ENCODE results near the gene PATE1. TPM values are rescaled to one million over a fixed set of nuclear protein-coding genes. Genes with fewer than 3 reads are reported as not detected.

Gene PATE1
- total RNA-seq, 1 donor from 2014 or later, result not detected

GRCh38 chr11:125797641-125798040 is 51.6 kb downstream of the PATE1 start:
- TF ChIP-seq CTCF (IDR thresholded peaks at IDR 0.05; ENCODE audit: insufficient read depth, low read length, poor library complexity, severe bottlenecking), result no peak
- no peaks in the 10 kb centered on the region for H3K36me3 ChIP-seq (ENCODE audit: control insufficient read depth, insufficient read depth, low read length)
- DNase-seq (ENCODE audit: low read depth), result no peak

More at GRCh38 chr11:125797641-125798040, 51.6 kb downstream of the PATE1 start:
- Histone ChIP-seq H3K27me3 (ENCODE audit: control insufficient read depth, insufficient read depth, low read length) (no peaks in the 10 kb centered on the region), H3K4me3 (ENCODE audit: low read depth, low read length) (no peak overlapping the region)

Other genes with a start within 250 kb of the PATE1 start
- gene EI24, start 176.8 kb upstream of the PATE1 start, total RNA-seq, result 129 and 146 TPM in 2 replicates
- gene STT3A, start 153.4 kb upstream of the PATE1 start, total RNA-seq, result 187 and 208 TPM in 2 replicates
- gene CHEK1, start 121.1 kb upstream of the PATE1 start, total RNA-seq, result 17.5 and 19.3 TPM in 2 replicates
- gene ACRV1, start 65.4 kb upstream of the PATE1 start, total RNA-seq, result not detected in 2 replicates
- gene PATE2, start 32.5 kb downstream of the PATE1 start, total RNA-seq, result 0.27 TPM in 1 of 2 replicates, not detected in the other
- not detected in 2 replicates for gene PATE3, start 41.8 kb downstream of the PATE1 start, total RNA-seq
- not detected in 2 replicates for gene PATE4, start 87.0 kb downstream of the PATE1 start, total RNA-seq
- 3.6 and 5.5 TPM in 2 replicates for gene HYLS1, start 141.4 kb downstream of the PATE1 start, total RNA-seq
- gene PUS3, start 156.9 kb downstream of the PATE1 start, total RNA-seq, result 15.1 and 17.6 TPM in 2 replicates
- gene DDX25, start 158.2 kb downstream of the PATE1 start, total RNA-seq, result 1.2 and 1.5 TPM in 2 replicates
- gene VSIG10L2, start 199.8 kb downstream of the PATE1 start, total RNA-seq, result not detected in 2 replicates

Measured in kidney epithelial cell (primary cell).